Activated CD4-positive, alpha-beta T cell treated with anti-CD3 and anti-CD28 coated beads, Interleukin-2, amount 10 ng/mL, durations not matched to agents 24 days and 14 days (primary cell): ENCODE results near the gene GRM4. TPM values are rescaled to one million over a fixed set of nuclear protein-coding genes. Genes with fewer than 3 reads are reported as not detected.

Experiments
- DNase-seq: peaks from one replicate; pipeline ENCODE4 v3.0.0; 2022
- H3K27ac Mint-ChIP-seq: one replicate; pipeline ENCODE4 v1.8.0; 2022; ENCODE audit warnings: mild to moderate bottlenecking, mixed read lengths
- H3K27me3 Mint-ChIP-seq: one replicate; pipeline ENCODE4 v1.8.0; 2022; ENCODE audit warnings: mixed read lengths
- H3K36me3 Mint-ChIP-seq: one replicate; pipeline ENCODE4 v1.8.0; 2022; ENCODE audit warnings: low read depth, mild to moderate bottlenecking, mixed read lengths
- H3K4me1 Mint-ChIP-seq: one replicate; pipeline ENCODE4 v1.8.0; 2021; ENCODE audit warnings: mixed read lengths
- H3K4me3 Mint-ChIP-seq: one replicate; pipeline ENCODE4 v1.8.0; 2022; ENCODE audit warnings: mild to moderate bottlenecking, moderate library complexity, mixed read lengths
- H3K9me3 Mint-ChIP-seq: one replicate; pipeline ENCODE4 v1.8.0; 2021; ENCODE audit warnings: mixed read lengths
- intact Hi-C: fragments of 100-400 bp; cut with micrococcal nuclease; formaldehyde crosslinking; loops from one replicate; pipeline ENCODE4 v1.15.1; 2023
- total RNA-seq: library from RNA; stranded (reverse); gene quantifications from 2 replicates; pipeline ENCODE4 v1.2.3, GENCODE V29; 2022

Gene GRM4
- total RNA-seq, 1 donor from 2014 or later = not detected

- no peaks in the 10 kb centered on the region for H3K9me3 Mint-ChIP-seq
- H3K4me3 Mint-ChIP-seq = no peak overlapping the region
- no peaks in the 10 kb centered on the region for H3K27me3 Mint-ChIP-seq
- intact Hi-C loops = no loop called here
- no peak overlapping the region for H3K27ac Mint-ChIP-seq
- H3K36me3 Mint-ChIP-seq = no peaks in the 10 kb centered on the region
- H3K4me1 Mint-ChIP-seq = no peaks in the 10 kb centered on the region
- no peak for DNase-seq
These were observed 78.1 kb downstream of the GRM4 start for GRCh38 chr6:34067814-34068213.

- no peak overlapping the region for H3K4me3 Mint-ChIP-seq
These were observed 78.8 kb downstream of the GRM4 start for GRCh38 chr6:34066772-34067770.

GRCh38 chr6:34066218-34066571 lies 79.7 kb downstream of the GRM4 start:
- no peaks in the 10 kb centered on the region for H3K27me3 Mint-ChIP-seq
- no peak overlapping the region for H3K4me3 Mint-ChIP-seq
- no peak overlapping the region for H3K27ac Mint-ChIP-seq
- no peak for DNase-seq
- no peaks in the 10 kb centered on the region for H3K9me3 Mint-ChIP-seq
- H3K4me1 Mint-ChIP-seq = no peaks in the 10 kb centered on the region
- H3K36me3 Mint-ChIP-seq = no peaks in the 10 kb centered on the region
- intact Hi-C loops = no loop called here

More at GRCh38 chr6:34066772-34067770, 78.8 kb downstream of the GRM4 start:
- DNase-seq = no peak
- Mint-ChIP-seq H3K27me3 (no peaks in the 10 kb centered on the region), H3K27ac (no peak overlapping the region), H3K36me3 (no peaks in the 10 kb centered on the region), H3K4me1 (no peaks in the 10 kb centered on the region), H3K9me3 (no peaks in the 10 kb centered on the region)
- intact Hi-C loops = no loop called here

GRCh38 chr6:34065466-34066217 lies 80.2 kb downstream of the GRM4 start:
- H3K4me1 Mint-ChIP-seq = no peaks in the 10 kb centered on the region
- DNase-seq = no peak
- intact Hi-C loops = no loop called here
- H3K27me3 Mint-ChIP-seq = no peaks in the 10 kb centered on the region
- H3K4me3 Mint-ChIP-seq = no peak overlapping the region
- no peak overlapping the region for H3K27ac Mint-ChIP-seq
- no peaks in the 10 kb centered on the region for H3K9me3 Mint-ChIP-seq
- no peaks in the 10 kb centered on the region for H3K36me3 Mint-ChIP-seq

GRCh38 chr6:34064675-34065074 lies 81.2 kb downstream of the GRM4 start:
- Mint-ChIP-seq H3K9me3 (no peaks in the 10 kb centered on the region), H3K27ac (no peak overlapping the region), H3K4me3 (no peak overlapping the region), H3K4me1 (no peaks in the 10 kb centered on the region), H3K27me3 (no peaks in the 10 kb centered on the region), H3K36me3 (no peaks in the 10 kb centered on the region)
- no peak for DNase-seq
- intact Hi-C loops = no loop called here

- no peak for DNase-seq
- Mint-ChIP-seq H3K4me3 (no peak overlapping the region), H3K36me3 (no peaks in the 10 kb centered on the region), H3K27ac (no peak overlapping the region), H3K27me3 (no peaks in the 10 kb centered on the region), H3K4me1 (no peaks in the 10 kb centered on the region), H3K9me3 (no peaks in the 10 kb centered on the region)
- intact Hi-C loops = no loop called here
These were observed 82.2 kb downstream of the GRM4 start for GRCh38 chr6:34063651-34064050.

GRCh38 chr6:34062815-34063214 lies 83.1 kb downstream of the GRM4 start:
- Mint-ChIP-seq H3K36me3 (no peaks in the 10 kb centered on the region), H3K4me1 (peaks cover 1% of the 10 kb centered on the region), H3K27ac (no peak overlapping the region), H3K9me3 (no peaks in the 10 kb centered on the region), H3K27me3 (no peaks in the 10 kb centered on the region), H3K4me3 (no peak overlapping the region)
- intact Hi-C loops = no loop called here
- DNase-seq = no peak

GRCh38 chr6:34062156-34062555 lies 83.7 kb downstream of the GRM4 start:
- intact Hi-C loops = no loop called here

GRCh38 chr6:34061348-34061747 lies 84.5 kb downstream of the GRM4 start:
- Mint-ChIP-seq H3K4me1 (peaks cover 4% of the 10 kb centered on the region), H3K36me3 (no peaks in the 10 kb centered on the region)
- intact Hi-C loops = no loop called here

More at GRCh38 chr6:34062156-34062555, 83.7 kb downstream of the GRM4 start:
- no peaks in the 10 kb centered on the region for H3K36me3 Mint-ChIP-seq
- no peaks in the 10 kb centered on the region for H3K27me3 Mint-ChIP-seq
- H3K27ac Mint-ChIP-seq = no peak overlapping the region
- H3K9me3 Mint-ChIP-seq = no peaks in the 10 kb centered on the region
- no peak for DNase-seq
- no peak overlapping the region for H3K4me3 Mint-ChIP-seq
- H3K4me1 Mint-ChIP-seq = peaks cover 4% of the 10 kb centered on the region

GRCh38 chr6:34059914-34060313 lies 86.0 kb downstream of the GRM4 start:
- Mint-ChIP-seq H3K36me3 (no peaks in the 10 kb centered on the region), H3K27ac (no peak overlapping the region), H3K27me3 (no peaks in the 10 kb centered on the region), H3K4me3 (no peak overlapping the region), H3K9me3 (no peaks in the 10 kb centered on the region), H3K4me1 (peaks cover 4% of the 10 kb centered on the region)
- DNase-seq = no peak
- intact Hi-C loops = no loop called here

More at GRCh38 chr6:34061348-34061747, 84.5 kb downstream of the GRM4 start:
- Mint-ChIP-seq H3K4me3 (no peak overlapping the region), H3K27me3 (no peaks in the 10 kb centered on the region), H3K9me3 (no peaks in the 10 kb centered on the region), H3K27ac (no peak overlapping the region)
- DNase-seq = no peak

- Mint-ChIP-seq H3K9me3 (no peaks in the 10 kb centered on the region), H3K27me3 (no peaks in the 10 kb centered on the region), H3K36me3 (no peaks in the 10 kb centered on the region), H3K4me3 (no peak overlapping the region), H3K27ac (no peak overlapping the region), H3K4me1 (peaks cover 4% of the 10 kb centered on the region)
- intact Hi-C loops = no loop called here
- DNase-seq = no peak
These were observed 86.7 kb downstream of the GRM4 start for GRCh38 chr6:34059136-34059731.

- DNase-seq = no peak
- Mint-ChIP-seq H3K9me3 (no peaks in the 10 kb centered on the region), H3K36me3 (no peaks in the 10 kb centered on the region), H3K27me3 (no peaks in the 10 kb centered on the region), H3K27ac (no peak overlapping the region), H3K4me1 (peaks cover 4% of the 10 kb centered on the region), H3K4me3 (no peak overlapping the region)
- intact Hi-C loops = no loop called here
These were observed 88.1 kb downstream of the GRM4 start for GRCh38 chr6:34057790-34058189.

GRCh38 chr6:34057191-34057590 lies 88.7 kb downstream of the GRM4 start:
- H3K27me3 Mint-ChIP-seq = no peaks in the 10 kb centered on the region
- DNase-seq = no peak
- intact Hi-C loops = no loop called here
- no peaks in the 10 kb centered on the region for H3K9me3 Mint-ChIP-seq
- H3K4me3 Mint-ChIP-seq = no peak overlapping the region
- H3K4me1 Mint-ChIP-seq = peaks cover 4% of the 10 kb centered on the region
- H3K36me3 Mint-ChIP-seq = no peaks in the 10 kb centered on the region
- H3K27ac Mint-ChIP-seq = no peak overlapping the region
